ENCODE data around the gene MAN2C1.
"Not testable (repeated sequence)": the region's sequence is repeated elsewhere in the genome, so short reads cannot be mapped to it uniquely, and the experiment has no call there.

The MAN2C1 gene

GRCh38 chr15:75346796-75347221, 21.6 kb downstream of the MAN2C1 start, which contains the start of gene NEIL1:
Gene NEIL1 (plus strand): TSS chr15:75347039. CDS start chr15:75348906, 1,867 bp downstream.
- no peak for DNase-seq (ENCODE audit: insufficient read length, low spot score)
- no peak for FAIRE-seq
- no peak for TF ChIP-seq POLR2A (IDR thresholded peaks at IDR 0.05; ENCODE audit: low read depth, low read length)

DNA sequence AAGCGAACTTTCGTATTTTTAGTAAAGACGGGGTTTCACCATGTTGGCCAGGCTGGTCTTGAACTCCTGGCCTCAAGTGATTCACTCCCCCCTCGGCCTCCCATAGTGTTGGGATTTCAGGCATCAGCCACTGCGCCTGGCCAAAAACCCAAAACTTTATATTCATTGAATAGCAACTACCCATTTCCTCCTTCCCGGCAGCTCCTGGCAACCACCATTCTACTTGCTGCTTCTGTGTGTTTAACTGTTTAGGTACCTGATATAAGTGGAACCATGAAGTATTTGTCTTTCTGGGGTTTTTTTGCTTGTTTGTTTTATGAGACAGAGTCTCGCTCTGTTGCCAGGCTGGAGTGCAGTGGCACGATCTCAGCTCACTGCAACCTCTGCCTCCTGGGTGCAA, 24.5 kb downstream of the MAN2C1 start:
- not testable (repeated sequence) for FAIRE-seq; DNase-seq (ENCODE audit: insufficient read length, low spot score)

DNA sequence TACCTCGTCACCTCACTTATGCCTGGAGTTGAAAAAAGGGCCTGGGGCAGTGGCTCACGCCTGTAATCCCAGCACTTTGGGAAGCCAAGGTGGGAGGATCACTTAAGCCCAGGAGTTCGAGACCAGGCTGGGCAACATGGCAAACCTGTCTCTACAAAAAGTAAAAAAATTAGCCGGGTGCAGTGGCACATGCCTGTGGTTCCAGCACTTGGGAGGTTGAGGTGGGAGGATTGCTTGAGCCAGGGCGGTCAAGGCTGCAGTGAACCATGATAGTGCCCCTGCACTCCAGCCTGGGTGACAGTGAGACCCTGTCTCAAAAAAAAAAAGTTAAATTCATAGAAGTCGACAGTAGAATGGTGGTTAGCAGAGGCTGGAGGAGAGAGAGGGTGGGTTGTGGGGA, 26.2 kb downstream of the MAN2C1 start:
- FAIRE-seq (no peak), DNase-seq (ENCODE audit: insufficient read length, low spot score) (no peak)
- no peak for TF ChIP-seq POLR2A (IDR thresholded peaks at IDR 0.05; ENCODE audit: low read depth, low read length)

DNA sequence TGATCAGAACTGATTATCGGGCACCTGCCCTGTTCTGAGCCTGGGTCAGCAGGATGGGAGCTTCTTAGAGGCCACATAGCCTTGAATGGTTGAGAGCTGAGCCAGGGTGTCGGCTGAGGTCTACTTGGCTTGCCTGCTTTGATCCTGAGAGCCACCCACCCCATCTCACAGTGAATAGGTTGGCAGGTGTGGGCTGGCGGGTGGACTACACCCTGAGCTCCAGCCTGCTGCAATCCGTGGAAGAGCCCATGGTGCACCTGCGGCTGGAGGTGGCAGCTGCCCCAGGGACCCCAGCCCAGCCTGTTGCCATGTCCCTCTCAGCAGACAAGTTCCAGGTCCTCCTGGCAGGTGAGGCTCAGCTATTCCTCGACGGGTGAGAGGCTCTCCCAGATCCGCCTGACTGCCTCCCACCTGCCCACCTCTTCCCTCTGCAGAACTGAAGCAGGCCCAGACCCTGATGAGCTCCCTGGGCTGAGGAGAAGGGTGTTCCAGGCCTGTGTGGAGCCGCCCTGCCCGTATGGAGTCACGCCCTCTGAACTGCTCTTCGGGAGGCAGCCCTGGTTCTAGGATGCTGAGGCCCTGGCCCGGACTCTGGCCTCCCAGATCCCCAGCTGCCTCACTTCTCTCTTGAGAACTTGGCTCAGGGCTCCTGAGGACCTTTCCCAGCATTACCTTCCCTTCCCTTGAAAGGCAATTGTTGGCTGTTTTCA, 28.7 kb downstream of the MAN2C1 start:
- no peak for FAIRE-seq
- no peak for DNase-seq (ENCODE audit: insufficient read length, low spot score)
- no peak for TF ChIP-seq POLR2A (IDR thresholded peaks at IDR 0.05; ENCODE audit: low read depth, low read length)

- no peak for FAIRE-seq
- TF ChIP-seq POLR2A (IDR thresholded peaks at IDR 0.05; ENCODE audit: low read depth, low read length), result no peak
These were observed 29.7 kb downstream of the MAN2C1 start for GRCh38 chr15:75338661-75339240.

DNA sequence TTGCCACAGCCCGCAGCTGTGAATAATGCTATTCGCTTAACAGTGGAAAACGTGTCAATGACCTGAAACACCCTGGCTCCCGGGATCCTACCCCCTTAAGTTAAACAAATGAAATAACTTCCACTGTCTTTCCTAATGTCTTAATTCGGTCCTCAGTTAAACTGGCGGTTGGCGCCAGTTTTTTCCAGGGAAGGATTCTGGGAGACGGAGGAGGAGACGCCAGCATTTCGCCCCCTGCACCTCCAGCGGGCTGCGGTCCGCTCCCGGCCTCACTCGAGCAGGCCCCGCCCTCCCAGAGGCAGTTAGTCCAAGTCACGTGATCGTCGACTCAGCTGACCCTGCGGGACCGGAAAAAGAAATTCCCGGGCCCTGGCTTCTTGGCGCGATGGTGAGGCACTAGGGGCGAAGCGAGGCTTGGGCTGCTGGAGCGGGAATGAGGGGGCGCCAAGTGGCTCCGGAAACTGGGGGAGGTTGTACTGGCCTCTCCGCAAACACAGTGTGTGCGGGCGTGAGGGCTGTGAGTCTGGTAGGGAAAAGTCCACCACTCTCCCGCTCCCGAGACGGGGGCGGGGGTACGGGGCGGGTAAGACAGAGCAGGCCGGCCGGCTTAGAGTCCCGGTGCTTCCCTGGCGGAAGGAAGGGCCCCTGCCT, 32.6 kb downstream of the MAN2C1 start, which contains the start of gene COMMD4:
Gene COMMD4 (plus strand): TSS at position 359 of the 651 bp plus-strand sequence. CDS start 27 bp downstream, at position 386.
- peak; percentile 44 for DNase-seq (ENCODE audit: insufficient read length, low spot score)
- peak; percentile 61 for TF ChIP-seq POLR2A (IDR thresholded peaks at IDR 0.05; ENCODE audit: low read depth, low read length)
- no peak for FAIRE-seq

More at GRCh38 chr15:75338661-75339240, 29.7 kb downstream of the MAN2C1 start:
- DNase-seq (ENCODE audit: insufficient read length, low spot score), result no peak

GRCh38 chr15:75335313-75335704, 33.1 kb downstream of the MAN2C1 start:
- TF ChIP-seq POLR2A (IDR thresholded peaks at IDR 0.05; ENCODE audit: low read depth, low read length), result no peak
- DNase-seq (ENCODE audit: insufficient read length, low spot score) (no peak), FAIRE-seq (no peak)

DNA sequence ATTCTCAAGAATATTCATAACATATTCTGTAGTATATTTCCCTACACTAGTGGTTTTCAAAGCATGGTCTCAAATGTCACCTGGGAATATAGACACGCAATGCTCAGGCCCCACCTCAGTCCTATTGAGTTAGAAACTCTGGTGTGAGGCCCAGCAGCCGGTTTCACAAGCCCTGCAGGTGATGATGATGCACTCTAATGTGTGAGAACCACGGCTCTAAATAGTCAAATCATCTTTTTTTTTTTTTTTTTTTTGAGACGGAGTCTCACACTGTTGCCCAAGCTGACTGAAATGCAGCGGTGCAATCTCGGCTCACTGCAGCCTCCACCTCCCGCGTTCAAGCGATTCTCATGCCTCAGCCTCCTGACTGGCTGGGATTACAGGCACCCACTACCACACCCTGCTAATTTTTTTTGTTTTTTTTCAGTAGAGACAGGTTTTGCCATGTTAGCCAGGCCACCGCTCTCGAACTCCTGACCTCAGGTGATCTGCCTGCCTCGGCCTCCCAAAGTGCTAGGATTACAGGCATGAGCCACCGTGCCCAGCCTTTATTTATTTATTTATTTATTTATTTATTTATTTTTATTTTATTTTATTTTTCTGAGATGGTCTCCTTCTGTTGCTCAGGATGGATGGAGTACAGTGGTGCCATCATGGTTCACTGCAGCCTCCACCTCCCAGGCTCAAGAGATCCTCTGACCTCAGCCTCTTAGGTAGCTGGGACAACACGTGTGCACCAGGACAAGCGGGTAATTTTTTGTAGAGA, 34.6 kb downstream of the MAN2C1 start:
- FAIRE-seq; DNase-seq (ENCODE audit: insufficient read length, low spot score): not testable (repeated sequence)

- not testable (repeated sequence) for DNase-seq (ENCODE audit: insufficient read length, low spot score); FAIRE-seq
These were observed 36.3 kb downstream of the MAN2C1 start for GRCh38 chr15:75332093-75332492.

- no peak for FAIRE-seq
- TF ChIP-seq POLR2A (IDR thresholded peaks at IDR 0.05; ENCODE audit: low read depth, low read length), result no peak
These were observed 38.8 kb downstream of the MAN2C1 start for GRCh38 chr15:75329571-75329970.

GRCh38 chr15:75328493-75329314, 39.7 kb downstream of the MAN2C1 start:
- DNase-seq (ENCODE audit: insufficient read length, low spot score) (no peak), FAIRE-seq (no peak)
- TF ChIP-seq POLR2A (IDR thresholded peaks at IDR 0.05; ENCODE audit: low read depth, low read length), result no peak

More at GRCh38 chr15:75329571-75329970, 38.8 kb downstream of the MAN2C1 start:
- no peak for DNase-seq (ENCODE audit: insufficient read length, low spot score)

- FAIRE-seq (no peak), DNase-seq (ENCODE audit: insufficient read length, low spot score) (no peak)
- TF ChIP-seq POLR2A (IDR thresholded peaks at IDR 0.05; ENCODE audit: low read depth, low read length), result no peak
These were observed 40.9 kb downstream of the MAN2C1 start for GRCh38 chr15:75327491-75327890.

DNA sequence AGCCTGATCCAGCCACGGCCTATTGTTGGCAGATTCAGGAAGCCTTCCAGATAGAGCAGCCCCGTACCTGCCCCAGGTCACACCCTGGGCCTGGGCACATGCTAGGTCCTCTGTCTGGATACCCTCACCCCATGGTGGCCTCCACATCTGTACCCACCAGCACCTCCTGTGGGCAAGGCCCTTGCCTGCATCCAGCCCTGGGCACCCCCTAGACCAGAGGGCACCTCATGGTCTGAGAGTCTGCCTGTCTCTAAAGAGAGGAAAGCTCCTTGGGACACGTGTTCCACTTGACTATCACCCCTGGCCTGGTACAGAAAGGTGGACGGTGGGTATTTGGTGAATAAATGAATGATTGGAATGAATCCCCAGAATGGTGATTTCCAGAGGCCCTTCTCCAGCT, 41.4 kb downstream of the MAN2C1 start:
- no peak for TF ChIP-seq POLR2A (IDR thresholded peaks at IDR 0.05; ENCODE audit: low read depth, low read length)
- no peak for DNase-seq (ENCODE audit: insufficient read length, low spot score)
- no peak for FAIRE-seq

Measured in H54 (cell line).